Endothelial cell of hepatic sinusoid (primary cell): Measurements from ENCODE around the gene NAA40.

Experiments
- in situ Hi-C: cut with HindIII; loops from 2 replicates; pipeline ENCODE4 v1.10.0; 2017; ENCODE audit warnings: low sequenced_read_pairs

The NAA40 gene

DNA sequence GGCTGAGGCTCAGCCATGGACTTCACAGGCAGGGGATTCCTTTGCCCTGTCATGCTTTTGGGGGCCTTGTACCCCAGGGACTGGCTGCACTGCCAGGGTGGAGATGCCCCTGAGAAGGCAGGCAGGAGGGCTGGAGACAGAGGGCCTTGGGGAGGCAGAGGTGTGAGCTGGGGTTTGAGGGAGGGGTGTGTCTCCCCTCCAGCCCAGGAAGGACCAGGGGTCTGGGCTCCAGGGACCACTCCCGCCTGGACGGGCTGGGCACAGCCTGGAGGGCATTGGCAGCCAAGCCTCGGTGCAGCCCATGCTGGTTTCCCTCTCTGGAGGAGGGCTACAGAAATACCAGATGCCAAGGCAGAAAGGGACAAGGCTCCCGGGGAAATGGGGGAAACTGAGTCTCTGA lies 66.9 kb downstream of the NAA40 start:
- in situ Hi-C loops = loop anchor here (5.0 kb wide), 3 partner anchors 53 to 157 kb away; no protein-coding TSS in a partner anchor

GRCh38 chr11:64006398-64006797 lies 67.6 kb downstream of the NAA40 start:
- in situ Hi-C loops = loop anchor here (5.0 kb wide), 3 partner anchors 54 to 156 kb away; no protein-coding TSS in a partner anchor
